NB4 (cell line): ENCODE data around the gene KRTAP4-6.

Source experiments
- CTCF ChIP-seq: IDR thresholded peaks from one replicate; pipeline ENCODE4 v1.5.1; 2012; ENCODE audit warnings: low read depth, low read length
- MAX ChIP-seq: IDR thresholded peaks from 2 replicates; pipeline ENCODE4 v1.6.1; 2011; ENCODE audit warnings: low read depth, low read length
- MYC ChIP-seq: IDR thresholded peaks from 2 replicates; pipeline ENCODE4 v1.6.1; 2011; ENCODE audit warnings: low read depth, low read length
- POLR2A ChIP-seq: IDR thresholded peaks from 2 replicates; pipeline ENCODE4 v1.6.1; 2011; ENCODE audit warnings: mild to moderate bottlenecking; ENCODE audit not compliant: insufficient read length; ENCODE audit errors: extremely low read depth

- TF ChIP-seq POLR2A (no peak), CTCF (no peak), MYC (no peak), MAX (no peak)
Observed at GRCh38 chr17:41098481-41098880, 41.9 kb downstream of the KRTAP4-6 start.
